Spleen (tissue), 7 donors: ENCODE data around the gene NOL9.

ENCODE experiments used
- POLR2AphosphoS5 ChIP-seq, 3 donors: sonication (generic); formaldehyde crosslinking; IDR thresholded peaks; one replicate each; pipeline ENCODE4 v1.5.1; 2017; ENCODE audit warnings: antibody characterized with exemption in 3 of 3
- TF ChIP-seq, protein P1 (sequence below), 11 experiments: fragments of 200-600 bp in 7 of 11; fragments of 450-650 bp in 4 of 11; sonication (generic) in 4 of 11; IDR thresholded peaks in 8 of 11; conservative IDR thresholded peaks in 3 of 11; 1 replicate in 7 of 11; 2 replicates in 4 of 11; pipeline versions ENCODE4 v1.4.0 to v1.8.0; 2016 to 2021; ENCODE audit warnings: antibody characterized with exemption in 11 of 11, inconsistent platforms in 4 of 11, mild to moderate bottlenecking in 1 of 11
- donor health status: DM: no; HTN: no; CAD: no; lungs with moderate emphysema.
- donor health status: DM: no; HTN: no; CAD: no.
- donor health status: DM: no; HTN: no; CAD: no.

DNA sequence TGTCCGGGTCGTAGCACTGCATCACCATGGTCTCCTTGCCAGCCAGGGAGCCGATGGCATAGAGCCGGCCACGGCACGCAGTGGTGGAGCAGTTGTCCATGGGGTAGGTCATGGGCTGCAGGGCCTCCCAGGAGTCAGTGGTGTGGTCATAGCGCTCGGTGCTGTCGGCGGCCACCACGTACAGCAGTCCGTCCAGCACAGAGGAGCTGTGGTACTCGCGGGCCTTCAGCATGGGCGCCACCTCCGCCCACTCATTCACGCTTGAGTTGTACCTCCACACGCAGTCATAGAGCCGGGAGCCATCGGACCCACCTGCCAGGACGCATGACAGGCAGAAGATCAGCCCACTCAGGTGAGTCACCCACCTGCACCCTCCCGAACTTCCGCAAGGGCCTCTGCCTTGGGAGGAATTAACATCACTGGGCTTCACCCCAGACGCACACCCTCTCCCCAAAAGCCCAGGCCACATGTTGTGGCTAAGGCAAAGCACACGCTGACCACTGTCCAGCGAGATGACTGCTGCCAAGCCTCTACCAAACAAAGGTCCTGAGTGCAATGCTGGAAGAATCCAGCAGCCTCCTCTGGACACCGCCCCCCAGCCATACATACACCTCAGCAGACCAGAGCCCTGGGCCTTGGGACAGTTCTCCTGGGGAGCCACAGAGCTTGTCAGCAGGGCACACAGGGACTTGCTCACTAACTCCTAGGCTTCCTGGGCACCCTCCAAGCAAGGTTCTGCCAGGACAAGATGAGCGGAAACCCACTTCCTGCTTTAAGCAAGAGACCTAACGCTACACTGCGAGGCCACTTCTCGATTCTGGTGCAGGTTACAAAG is 45.0 kb upstream of the NOL9 start:
- TF ChIP-seq, protein P1, sequence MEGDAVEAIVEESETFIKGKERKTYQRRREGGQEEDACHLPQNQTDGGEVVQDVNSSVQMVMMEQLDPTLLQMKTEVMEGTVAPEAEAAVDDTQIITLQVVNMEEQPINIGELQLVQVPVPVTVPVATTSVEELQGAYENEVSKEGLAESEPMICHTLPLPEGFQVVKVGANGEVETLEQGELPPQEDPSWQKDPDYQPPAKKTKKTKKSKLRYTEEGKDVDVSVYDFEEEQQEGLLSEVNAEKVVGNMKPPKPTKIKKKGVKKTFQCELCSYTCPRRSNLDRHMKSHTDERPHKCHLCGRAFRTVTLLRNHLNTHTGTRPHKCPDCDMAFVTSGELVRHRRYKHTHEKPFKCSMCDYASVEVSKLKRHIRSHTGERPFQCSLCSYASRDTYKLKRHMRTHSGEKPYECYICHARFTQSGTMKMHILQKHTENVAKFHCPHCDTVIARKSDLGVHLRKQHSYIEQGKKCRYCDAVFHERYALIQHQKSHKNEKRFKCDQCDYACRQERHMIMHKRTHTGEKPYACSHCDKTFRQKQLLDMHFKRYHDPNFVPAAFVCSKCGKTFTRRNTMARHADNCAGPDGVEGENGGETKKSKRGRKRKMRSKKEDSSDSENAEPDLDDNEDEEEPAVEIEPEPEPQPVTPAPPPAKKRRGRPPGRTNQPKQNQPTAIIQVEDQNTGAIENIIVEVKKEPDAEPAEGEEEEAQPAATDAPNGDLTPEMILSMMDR (IDR thresholded peaks at IDR 0.05 in 8 of 11, conservative IDR thresholded peaks at IDR 0.05 in 3 of 11) = no peak
- peak in 2 of 3 donors; percentile 22 to 76 for TF ChIP-seq POLR2AphosphoS5 (IDR thresholded peaks at IDR 0.05)
